Effector CD8-positive, alpha-beta T cell (primary cell): Measurements from ENCODE around the gene PFN3.

Source experiments
- DNase-seq: peaks from one replicate; lab custom pipeline; 2025; lab: John Stamatoyannopoulos, UW
- total RNA-seq, 4 experiments: gene quantifications; one replicate each; lab custom pipeline; 2026; lab: John Stamatoyannopoulos, UW

PFN3 gene
- total RNA-seq, result 0 to 0.09 (median 0) reads per million in 4 experiments

- DNase-seq, result no peak
Measured at GRCh38 chr5:177399997-177400868, at the start of gene PFN3. PFN3 (minus strand) TSS chr5:177400661; CDS start chr5:177400576, 85 bp downstream.

GRCh38 chr5:177449140-177450061 is 48.9 kb upstream of the PFN3 start:
- DNase-seq, result no peak

GRCh38 chr5:177448244-177448950 is 47.9 kb upstream of the PFN3 start:
- no peak for DNase-seq

- DNase-seq, result no peak
Measured at GRCh38 chr5:177447611-177448243, 47.3 kb upstream of the PFN3 start.

GRCh38 chr5:177447066-177447610 is 46.7 kb upstream of the PFN3 start:
- peak; percentile 55 for DNase-seq

- DNase-seq, result peak; percentile 40
Measured at GRCh38 chr5:177446200-177447065, 46.0 kb upstream of the PFN3 start, which contains the start of gene PRR7. PRR7 (plus strand) TSS chr5:177446814; CDS start chr5:177455068, 8,254 bp downstream.

GRCh38 chr5:177445917-177446199 is 45.4 kb upstream of the PFN3 start:
- DNase-seq, result no peak

GRCh38 chr5:177445052-177445916 is 44.8 kb upstream of the PFN3 start:
- peak; percentile 27 for DNase-seq

- no peak for DNase-seq
Measured at GRCh38 chr5:177444106-177445051, 43.9 kb upstream of the PFN3 start.

GRCh38 chr5:177443144-177443983 is 42.9 kb upstream of the PFN3 start:
- no peak for DNase-seq

GRCh38 chr5:177442066-177442826 is 41.8 kb upstream of the PFN3 start:
- no peak for DNase-seq

- DNase-seq, result no peak
Measured at GRCh38 chr5:177440990-177441780, 40.7 kb upstream of the PFN3 start.

GRCh38 chr5:177440211-177440989 is 39.9 kb upstream of the PFN3 start:
- DNase-seq, result no peak

GRCh38 chr5:177439518-177440053 is 39.1 kb upstream of the PFN3 start:
- no peak for DNase-seq
